Endothelial cell of umbilical vein (primary cell): ENCODE results near the gene ARHGAP45. TPM values are rescaled to one million over a fixed set of nuclear protein-coding genes. Genes with fewer than 3 reads are reported as not detected.

Source experiments
- BruUV-seq: library from RNA; stranded (reverse); fragments of 400-500 nt; replicated peaks from 2 replicates; lab custom pipeline; 2021; lab: Mats Ljungman, UMichigan
- CTCF ChIA-PET: fragments of 300-600, 350-600 bp; sonication (Branson Sonifier 250); formaldehyde crosslinking; loops from one replicate; lab custom pipeline; 2021; ENCODE audit warnings: antibody characterized with exemption, inconsistent platforms; lab: Charles Lee
- POLR2A ChIA-PET: fragments of 300-600, 350-600 bp; sonication (Branson Sonifier 250); formaldehyde crosslinking; loops from one replicate; lab custom pipeline; 2021; ENCODE audit warnings: antibody characterized with exemption, inconsistent platforms; lab: Charles Lee
- DNase-seq: peaks from one replicate; pipeline ENCODE4 v3.0.0-alpha.2; 2011; ENCODE audit warnings: low read depth, low spot score
- FAIRE-seq: peaks from 2 replicates; lab custom pipeline; 2011; peaks lifted over from hg19 to GRCh38; lab: Jason Lieb, UNC
- H2AFZ ChIP-seq: 2 replicates; pipeline ENCODE4 v1.6.0; 2012; ENCODE audit warnings: low read depth, low read length, control low read depth, inconsistent platforms
- H3K27ac ChIP-seq: 2 replicates; pipeline ENCODE4 v1.5.1; 2011; ENCODE audit warnings: low read depth, mild to moderate bottlenecking, control low read depth, low read length, moderate library complexity; ENCODE audit not compliant: insufficient read depth
- H3K27me3 ChIP-seq, 2 experiments: 2 replicates each; pipeline versions ENCODE4 v1.6.0 to v1.6.1; 2011; ENCODE audit warnings: low read length in 2 of 2, mixed read lengths in 1 of 2; ENCODE audit not compliant: control insufficient read depth in 2 of 2, insufficient read depth in 2 of 2
- H3K36me3 ChIP-seq, 2 experiments: 2 replicates in 1 of 2; 3 replicates in 1 of 2; pipeline ENCODE4 v1.5.1; 2011; ENCODE audit warnings: low read length in 2 of 2, mild to moderate bottlenecking in 1 of 2, moderate library complexity in 1 of 2; ENCODE audit not compliant: control insufficient read depth in 2 of 2, insufficient read depth in 2 of 2; ENCODE audit errors: extremely low read depth in 1 of 2
- H3K4me1 ChIP-seq: 3 replicates; pipeline ENCODE4 v1.5.1; 2011; ENCODE audit warnings: mild to moderate bottlenecking, low read length; ENCODE audit not compliant: control insufficient read depth, insufficient read depth; ENCODE audit errors: extremely low read depth
- H3K4me2 ChIP-seq: 2 replicates; pipeline ENCODE4 v1.6.1; 2011; ENCODE audit warnings: low read length, control low read depth, mixed read lengths; ENCODE audit not compliant: insufficient read depth
- H3K4me3 ChIP-seq, 3 experiments: fragments of 200-600 bp in 1 of 3; sonication (generic), shearing (Covaris generic) in 1 of 3; replicated peaks in 1 of 3; 2 replicates each; pipeline ENCODE4 v1.5.1; 2011 to 2016; ENCODE audit warnings: control low read depth in 3 of 3, low read length in 3 of 3, mild to moderate bottlenecking in 2 of 3, inconsistent platforms in 1 of 3, low read depth in 1 of 3, moderate library complexity in 1 of 3; ENCODE audit not compliant: insufficient read depth in 1 of 3
- H3K79me2 ChIP-seq: 2 replicates; pipeline ENCODE4 v1.6.0; 2012; ENCODE audit warnings: low read length, inconsistent platforms; ENCODE audit not compliant: control insufficient read depth, insufficient read depth
- H3K9ac ChIP-seq: replicated peaks from 2 replicates; pipeline ENCODE3; 2011; ENCODE audit warnings: low read length, control low read depth; ENCODE audit not compliant: insufficient read depth; ENCODE audit errors: extremely low read depth
- H3K9me1 ChIP-seq: replicated peaks from 3 replicates; pipeline ENCODE4 v1.6.0; 2011; ENCODE audit warnings: mild to moderate bottlenecking, low read length; ENCODE audit not compliant: control insufficient read depth, insufficient read depth; ENCODE audit errors: extremely low read depth
- H3K9me3 ChIP-seq: replicated peaks from 2 replicates; pipeline ENCODE4 v1.5.1; 2012; ENCODE audit warnings: low read length, inconsistent platforms; ENCODE audit not compliant: control insufficient read depth, insufficient read depth
- H4K20me1 ChIP-seq: replicated peaks from 2 replicates; pipeline ENCODE3; 2011; ENCODE audit warnings: mild to moderate bottlenecking, low read length; ENCODE audit not compliant: control insufficient read depth, insufficient read depth; ENCODE audit errors: extremely low read depth
- EZH2 ChIP-seq: IDR thresholded peaks from 2 replicates; pipeline ENCODE4 v1.6.1; 2012; ENCODE audit warnings: borderline replicate concordance, low read depth, mild to moderate bottlenecking, moderate library complexity, low read length, inconsistent platforms; ENCODE audit not compliant: severe bottlenecking
- FOS ChIP-seq: IDR thresholded peaks from 2 replicates; pipeline ENCODE4 v1.6.1; 2011; ENCODE audit warnings: mild to moderate bottlenecking, low read length, moderate library complexity, borderline replicate concordance; ENCODE audit not compliant: insufficient read depth
- GATA2 ChIP-seq: IDR thresholded peaks from 2 replicates; pipeline ENCODE4 v1.7.0; 2011; ENCODE audit warnings: low read depth, mild to moderate bottlenecking, moderate library complexity, mixed read lengths, low read length; ENCODE audit not compliant: insufficient read length, insufficient read depth
- JUN ChIP-seq: IDR thresholded peaks from 2 replicates; pipeline ENCODE4 v1.6.1; 2011; ENCODE audit warnings: borderline replicate concordance, low read depth; ENCODE audit not compliant: insufficient read length, insufficient read depth
- MAX ChIP-seq: IDR thresholded peaks from 2 replicates; pipeline ENCODE4 v1.6.1; 2011; ENCODE audit not compliant: insufficient read depth, insufficient read length
- MYC ChIP-seq: IDR thresholded peaks from one replicate; pipeline ENCODE4 v1.6.1; 2011; ENCODE audit warnings: mild to moderate bottlenecking, low read depth, low read length
- POLR2A ChIP-seq: IDR thresholded peaks from 2 replicates; pipeline ENCODE4 v1.6.1; 2012; ENCODE audit warnings: low read depth, mild to moderate bottlenecking, control low read depth, low read length
- POLR2AphosphoS5 ChIP-seq: IDR thresholded peaks from 2 replicates; pipeline ENCODE4 v1.6.1; 2012; ENCODE audit warnings: low read depth, mild to moderate bottlenecking, control low read depth, low read length, moderate library complexity; ENCODE audit not compliant: insufficient read depth
- dilution Hi-C: fragments of 300-500 bp; cut with MboI; formaldehyde crosslinking; loops from one replicate; pipeline ENCODE4 v1.15.0; 2019; ENCODE audit warnings: low sequenced_read_pairs; ENCODE audit not compliant: extremely low pct_ligation_motif_present
- intact Hi-C: fragments of 100-400 bp; cut with micrococcal nuclease; formaldehyde crosslinking; loops from one replicate; pipeline ENCODE4 v1.10.0; 2022
- polyA plus RNA-seq, 4 experiments: library from polyadenylated mRNA; depleted of rRNA in 3 of 4; stranded (reverse) in 3 of 4; unstranded in 1 of 4; fragments of >200 nt; gene quantifications; 2 replicates each; pipeline versions ENCODE4 v1.2.1 to v1.2.3, GENCODE V29; 2011 to 2012; ENCODE audit warnings: missing spikeins in 1 of 4
- total RNA-seq: library from RNA; stranded (reverse); gene quantifications from 2 replicates; pipeline ENCODE4 v1.2.3, GENCODE V29; 2021
- TF ChIP-seq, protein P1 (sequence below), 2 donors: IDR thresholded peaks; 1 replicate in 1 of 2; 2 replicates in 1 of 2; pipeline ENCODE4 v1.5.1; 2011; ENCODE audit warnings: low read length in 2 of 2, mild to moderate bottlenecking in 2 of 2, moderate library complexity in 2 of 2, control low read depth in 1 of 2, inconsistent platforms in 1 of 2, low read depth in 1 of 2; ENCODE audit not compliant: insufficient read depth in 1 of 2; ENCODE audit errors: extremely low read depth in 1 of 2

ARHGAP45 gene
- total and polyA plus RNA-seq, 2 donors (not counting 3 experiments of a cell fraction or from before 2014, with no cell fraction given): 7.5 to 10.4 TPM

DNA sequence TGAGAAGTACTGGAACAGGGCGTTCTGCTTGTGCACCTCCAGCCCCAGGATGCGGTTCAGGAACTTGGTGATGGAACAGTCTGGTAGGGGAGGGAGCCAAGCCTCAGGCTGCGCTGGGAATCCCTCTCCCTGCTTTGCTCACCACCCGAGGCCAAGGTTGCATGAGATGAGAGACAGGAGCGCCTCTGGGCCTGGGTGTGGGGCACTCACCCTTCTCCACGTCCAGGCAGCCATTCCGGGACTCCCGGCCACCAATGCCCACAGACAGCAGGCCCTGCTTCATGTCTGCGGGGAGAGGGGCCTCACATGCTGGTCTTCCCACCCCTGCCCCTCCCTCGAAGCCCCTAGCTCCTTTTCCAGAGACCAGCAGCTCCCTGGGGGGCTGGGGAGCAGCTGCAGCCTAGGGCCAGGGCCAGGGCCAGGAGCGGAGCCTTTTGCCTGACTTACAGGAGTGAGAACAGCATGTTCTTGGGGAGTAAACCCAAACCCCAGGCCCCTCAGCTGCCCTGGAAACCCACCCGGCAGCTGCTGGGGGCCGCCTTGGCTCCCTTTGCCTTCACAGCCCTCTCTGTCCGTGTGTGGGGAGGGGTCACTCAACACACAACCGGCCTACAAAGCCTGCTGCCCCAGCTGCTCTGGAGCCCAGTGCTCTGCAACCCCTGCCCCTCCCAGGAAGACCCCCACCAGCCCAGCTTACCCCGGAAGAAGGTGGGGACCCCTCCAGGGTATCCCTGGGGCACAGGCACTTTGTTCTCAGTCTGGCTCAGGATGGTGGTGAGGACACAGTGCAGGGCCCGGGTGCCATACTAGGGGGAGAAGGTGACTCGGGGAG is 44.1 kb downstream of the ARHGAP45 start:
- ChIA-PET CTCF (interaction anchor here (4.4 kb wide), 1 partner anchor 82 kb away, joined by 80 read pairs; no protein-coding TSS in a partner anchor), POLR2A (interaction anchor here (0.6 kb wide), 1 partner anchor 82 kb away, joined by 3 read pairs; no protein-coding TSS in a partner anchor)
- Histone ChIP-seq H3K9me1 (no peaks in the 10 kb centered on the region), H3K9me3 (no peaks in the 10 kb centered on the region), H4K20me1 (no peaks in the 10 kb centered on the region), H3K27me3 (no peaks in the 10 kb centered on the region), H3K4me2 (no peak overlapping the region), H3K79me2 (peaks cover 6% of the 10 kb centered on the region), H3K27ac (no peak overlapping the region), H3K4me3 (no peak overlapping the region), H2AFZ (no peak overlapping the region), H3K4me1 (peaks cover 5% of the 10 kb centered on the region), H3K9ac (no peak overlapping the region), H3K36me3 (peaks cover 11 to 42% of the 10 kb centered on the region in 2 experiments)
- no peak for FAIRE-seq
- no TSS peak for BruUV-seq
- TF ChIP-seq POLR2AphosphoS5 (no peak), MYC (no peak), MAX (no peak), POLR2A (no peak), GATA2 (no peak), FOS (no peak), JUN (no peak), EZH2 (no peak)
- TF ChIP-seq, protein P1, sequence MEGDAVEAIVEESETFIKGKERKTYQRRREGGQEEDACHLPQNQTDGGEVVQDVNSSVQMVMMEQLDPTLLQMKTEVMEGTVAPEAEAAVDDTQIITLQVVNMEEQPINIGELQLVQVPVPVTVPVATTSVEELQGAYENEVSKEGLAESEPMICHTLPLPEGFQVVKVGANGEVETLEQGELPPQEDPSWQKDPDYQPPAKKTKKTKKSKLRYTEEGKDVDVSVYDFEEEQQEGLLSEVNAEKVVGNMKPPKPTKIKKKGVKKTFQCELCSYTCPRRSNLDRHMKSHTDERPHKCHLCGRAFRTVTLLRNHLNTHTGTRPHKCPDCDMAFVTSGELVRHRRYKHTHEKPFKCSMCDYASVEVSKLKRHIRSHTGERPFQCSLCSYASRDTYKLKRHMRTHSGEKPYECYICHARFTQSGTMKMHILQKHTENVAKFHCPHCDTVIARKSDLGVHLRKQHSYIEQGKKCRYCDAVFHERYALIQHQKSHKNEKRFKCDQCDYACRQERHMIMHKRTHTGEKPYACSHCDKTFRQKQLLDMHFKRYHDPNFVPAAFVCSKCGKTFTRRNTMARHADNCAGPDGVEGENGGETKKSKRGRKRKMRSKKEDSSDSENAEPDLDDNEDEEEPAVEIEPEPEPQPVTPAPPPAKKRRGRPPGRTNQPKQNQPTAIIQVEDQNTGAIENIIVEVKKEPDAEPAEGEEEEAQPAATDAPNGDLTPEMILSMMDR (IDR thresholded peaks at IDR 0.05; ENCODE audit: extremely low read depth in 1 of 2, insufficient read depth in 1 of 2, low read depth in 1 of 2, low read length in 2 of 2): no peak
- intact Hi-C loops: loop anchor here (5.0 kb wide), 1 partner anchor 81 kb away; no protein-coding TSS in a partner anchor
- DNase-seq: no peak
- dilution Hi-C loops: no loop called here
